ENCODE results near the gene BTBD6. TPM values are rescaled to one million over a fixed set of nuclear protein-coding genes. Genes with fewer than 3 reads are reported as not detected.

BTBD6 gene
- total and polyA plus RNA-seq, 2 experiments from 2014 or later = 5.3 to 77.5 TPM

DNA sequence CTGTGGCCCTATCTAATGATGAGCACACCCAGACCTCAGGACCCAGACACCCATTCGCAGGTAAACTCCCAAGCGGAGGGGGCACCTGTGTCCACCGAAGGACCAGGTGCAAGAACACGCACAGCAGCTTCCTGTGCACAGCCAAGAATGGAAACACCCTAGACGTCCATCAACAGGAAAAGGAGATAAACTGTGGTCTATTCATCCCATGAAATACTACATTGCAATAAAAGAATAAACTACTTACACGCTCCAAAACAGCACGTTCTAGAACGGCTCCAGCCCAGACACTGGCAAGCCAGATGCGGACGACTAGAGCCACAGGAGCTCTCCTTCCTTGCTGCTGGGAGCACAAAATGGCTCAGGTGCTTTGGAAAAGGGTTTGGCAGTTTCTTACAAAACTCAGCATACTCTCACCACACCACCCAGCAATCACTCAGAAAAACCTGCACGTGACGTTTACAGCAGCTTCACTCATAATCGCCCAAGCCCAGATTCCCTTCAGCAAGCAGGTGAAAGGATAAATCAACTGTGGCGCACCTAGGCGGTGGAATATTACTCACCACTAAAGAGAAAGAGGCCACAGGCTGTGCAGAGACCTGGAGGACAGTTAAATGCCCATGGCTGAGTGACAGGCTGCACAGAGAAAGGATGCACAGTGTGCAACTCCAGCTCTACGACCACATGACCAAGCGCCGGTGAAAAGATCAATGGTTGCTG is 31.5 kb downstream of the BTBD6 start:
- no peaks in the 10 kb centered on the region for H3K9me3 ChIP-seq (ENCODE audit: low read depth)
- no peak for DNase-seq
- no peaks in the 10 kb centered on the region for H3K36me3 ChIP-seq (ENCODE audit: low read depth)
- H3K27ac ChIP-seq = no peak overlapping the region
- no peak overlapping the region for H3K4me2 ChIP-seq (ENCODE audit: unreplicated experiment)
- in situ Hi-C loops (cut with MboI) = no loop called here
- WGBS, 2 experiments (ENCODE audit: low coverage in 1 of 2, low lambda C conversion rate in 2 of 2, missing lambda C conversion rate in 2 of 2) = 94 to 96% methylated on average over 18 of the region's 18 CpGs
- H3K9ac ChIP-seq = no peak overlapping the region
- no peaks in the 10 kb centered on the region for H3K9me2 ChIP-seq (ENCODE audit: insufficient read depth)
- peaks cover 64% of the 10 kb centered on the region for H3K79me2 ChIP-seq (ENCODE audit: insufficient read depth)
- no peak overlapping the region for H2AFZ ChIP-seq
- no peak for TF ChIP-seq EZH2phosphoT487 (IDR thresholded peaks at IDR 0.05; ENCODE audit: insufficient read depth, low read depth)
- TF ChIP-seq EZH2 (IDR thresholded peaks at IDR 0.05; ENCODE audit: insufficient read depth, poor library complexity, severe bottlenecking) = no peak
- no peaks in the 10 kb centered on the region for H3K4me1 ChIP-seq (ENCODE audit: insufficient read depth)
- no peaks in the 10 kb centered on the region for H4K20me1 ChIP-seq (ENCODE audit: insufficient read depth)
- H3K27me3 ChIP-seq (replicated peaks; ENCODE audit: insufficient read depth) = no peaks in the 10 kb centered on the region
- H3K4me3 ChIP-seq = no peak overlapping the region
- no peaks in the 10 kb centered on the region for H3F3A ChIP-seq (ENCODE audit: insufficient read depth)

DNA sequence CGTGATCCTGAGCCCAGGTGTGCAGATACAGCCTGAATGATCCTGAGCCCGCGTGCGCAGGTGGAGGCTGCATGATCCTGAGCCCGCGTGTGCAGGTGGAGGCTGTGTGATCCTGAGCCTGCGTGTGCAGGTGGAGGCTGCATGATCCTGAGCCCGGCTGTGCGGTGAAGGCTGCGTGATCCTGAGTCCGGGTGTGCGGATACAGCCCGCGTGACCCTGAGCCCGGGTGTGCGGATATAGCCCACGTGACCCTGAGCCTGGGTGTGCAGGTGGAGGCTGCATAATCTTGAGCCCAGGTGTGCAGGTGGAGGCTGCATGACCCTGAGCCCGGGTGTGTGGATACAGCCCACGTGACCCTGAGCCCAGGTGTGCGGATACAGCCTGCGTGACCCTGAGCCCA is 32.2 kb downstream of the BTBD6 start:
- Histone ChIP-seq H3K9me2 (ENCODE audit: insufficient read depth) (no peaks in the 10 kb centered on the region), H3K36me3 (ENCODE audit: low read depth) (no peaks in the 10 kb centered on the region), H4K20me1 (ENCODE audit: insufficient read depth) (no peaks in the 10 kb centered on the region), H3K4me3 (no peak overlapping the region), H3K9ac (no peak overlapping the region), H3K27ac (no peak overlapping the region), H3K27me3 (replicated peaks; ENCODE audit: insufficient read depth) (no peaks in the 10 kb centered on the region), H3K4me2 (ENCODE audit: unreplicated experiment) (no peak overlapping the region), H2AFZ (no peak overlapping the region), H3K9me3 (ENCODE audit: low read depth) (no peaks in the 10 kb centered on the region), H3K4me1 (ENCODE audit: insufficient read depth) (no peaks in the 10 kb centered on the region), H3K79me2 (ENCODE audit: insufficient read depth) (peaks cover 72% of the 10 kb centered on the region), H3F3A (ENCODE audit: insufficient read depth) (no peaks in the 10 kb centered on the region)
- WGBS, 2 experiments (ENCODE audit: low coverage in 1 of 2, low lambda C conversion rate in 2 of 2, missing lambda C conversion rate in 2 of 2) = 94 to 96% methylated on average over 12 to 20 of the region's 21 CpGs
- no peak for TF ChIP-seq EZH2 (IDR thresholded peaks at IDR 0.05; ENCODE audit: insufficient read depth, poor library complexity, severe bottlenecking)
- TF ChIP-seq EZH2phosphoT487 (IDR thresholded peaks at IDR 0.05; ENCODE audit: insufficient read depth, low read depth) = no peak
- in situ Hi-C loops (cut with MboI) = no loop called here
- no peak for DNase-seq

DNA sequence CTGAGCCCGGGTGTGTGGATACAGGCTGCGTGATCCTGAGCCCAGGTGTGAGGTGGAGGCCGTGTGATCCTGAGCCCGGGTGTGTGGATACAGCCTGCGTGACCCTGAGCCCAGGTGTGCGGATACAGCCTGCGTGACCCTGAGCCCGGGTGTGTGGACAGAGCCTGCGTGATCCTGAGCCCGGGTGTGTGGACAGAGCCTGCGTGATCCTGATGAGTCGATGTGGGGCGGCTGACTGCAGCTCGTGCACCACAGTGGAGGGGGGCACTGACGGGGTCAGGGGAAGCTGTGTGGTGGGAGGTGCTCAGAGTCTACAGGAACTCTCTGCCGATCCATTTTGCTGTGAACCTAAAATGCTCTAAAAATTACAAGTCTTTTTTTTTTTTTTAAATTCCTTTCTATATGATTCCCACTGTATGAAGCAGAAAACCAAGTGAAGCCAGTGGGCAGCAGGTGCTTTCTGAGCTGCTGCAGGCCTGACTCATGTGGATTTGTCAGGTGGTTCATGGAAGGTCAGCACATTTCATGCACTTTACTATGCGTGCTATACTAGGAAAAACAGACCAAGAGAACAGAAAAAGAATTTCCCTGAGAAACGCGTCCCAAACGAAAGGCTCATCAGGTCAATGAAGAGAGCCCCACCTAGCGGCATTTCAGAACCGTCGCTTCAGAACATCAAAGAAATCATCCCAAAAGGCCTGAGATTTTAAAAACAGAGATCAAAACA is 33.2 kb downstream of the BTBD6 start:
- no peak overlapping the region for H3K9ac ChIP-seq
- DNase-seq = peak; percentile 81
- H3K4me1 ChIP-seq (ENCODE audit: insufficient read depth) = no peaks in the 10 kb centered on the region
- H3K4me2 ChIP-seq (ENCODE audit: unreplicated experiment) = no peak overlapping the region
- no peaks in the 10 kb centered on the region for H3K36me3 ChIP-seq (ENCODE audit: low read depth)
- no peaks in the 10 kb centered on the region for H3K9me3 ChIP-seq (ENCODE audit: low read depth)
- H3K27me3 ChIP-seq (replicated peaks; ENCODE audit: insufficient read depth) = no peaks in the 10 kb centered on the region
- 48 to 56% methylated on average over 18 to 23 of the region's 23 CpGs for WGBS, 2 experiments (ENCODE audit: low coverage in 1 of 2, low lambda C conversion rate in 2 of 2, missing lambda C conversion rate in 2 of 2)
- no peaks in the 10 kb centered on the region for H4K20me1 ChIP-seq (ENCODE audit: insufficient read depth)
- no peak overlapping the region for H3K27ac ChIP-seq
- peaks cover 75% of the 10 kb centered on the region for H3K79me2 ChIP-seq (ENCODE audit: insufficient read depth)
- TF ChIP-seq EZH2phosphoT487 (IDR thresholded peaks at IDR 0.05; ENCODE audit: insufficient read depth, low read depth) = no peak
- TF ChIP-seq EZH2 (IDR thresholded peaks at IDR 0.05; ENCODE audit: insufficient read depth, poor library complexity, severe bottlenecking) = no peak
- H2AFZ ChIP-seq = no peak overlapping the region
- no peak overlapping the region for H3K4me3 ChIP-seq
- H3K9me2 ChIP-seq (ENCODE audit: insufficient read depth) = no peaks in the 10 kb centered on the region
- in situ Hi-C loops (cut with MboI) = no loop called here
- no peaks in the 10 kb centered on the region for H3F3A ChIP-seq (ENCODE audit: insufficient read depth)

DNA sequence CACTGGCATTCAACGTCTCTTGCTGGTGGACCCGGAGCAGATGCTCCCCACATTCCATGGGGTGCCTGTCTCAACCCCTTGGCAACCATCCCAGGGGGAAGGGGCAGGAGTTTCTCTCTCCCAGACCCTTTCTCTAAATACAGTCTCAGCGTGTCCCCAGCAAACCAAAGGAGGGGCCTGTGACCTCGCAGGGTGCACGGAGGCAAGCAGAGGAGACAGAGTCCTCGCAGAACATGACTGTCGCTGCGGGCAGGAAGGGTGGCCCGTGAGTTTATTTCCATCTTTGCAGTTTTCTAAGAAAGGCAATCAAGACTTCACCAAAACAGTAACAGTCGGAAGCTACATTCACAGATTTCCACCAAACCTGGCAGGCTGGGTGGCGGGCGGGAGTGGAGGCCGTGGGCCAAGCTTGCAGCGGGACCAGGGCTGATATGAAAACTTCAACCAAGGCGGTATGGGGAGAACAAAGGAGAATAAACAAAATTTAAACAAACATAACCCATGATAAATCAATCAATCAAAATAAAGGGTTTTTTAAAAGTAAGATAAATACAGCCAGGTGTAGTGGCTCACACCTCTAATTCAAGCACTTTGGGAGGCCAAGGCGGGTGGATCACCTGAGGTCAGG is 33.9 kb downstream of the BTBD6 start:
- Histone ChIP-seq H3K27ac (no peak overlapping the region), H3K4me3 (no peak overlapping the region), H3K27me3 (replicated peaks; ENCODE audit: insufficient read depth) (no peaks in the 10 kb centered on the region), H3K36me3 (ENCODE audit: low read depth) (no peaks in the 10 kb centered on the region), H3K4me1 (ENCODE audit: insufficient read depth) (no peaks in the 10 kb centered on the region), H3F3A (ENCODE audit: insufficient read depth) (no peaks in the 10 kb centered on the region), H3K9me2 (ENCODE audit: insufficient read depth) (no peaks in the 10 kb centered on the region), H3K79me2 (ENCODE audit: insufficient read depth) (peaks cover 78% of the 10 kb centered on the region), H3K4me2 (ENCODE audit: unreplicated experiment) (no peak overlapping the region), H3K9ac (no peak overlapping the region), H2AFZ (no peak overlapping the region), H4K20me1 (ENCODE audit: insufficient read depth) (no peaks in the 10 kb centered on the region), H3K9me3 (ENCODE audit: low read depth) (no peaks in the 10 kb centered on the region)
- no peak for DNase-seq
- WGBS, 2 experiments (ENCODE audit: low coverage in 1 of 2, low lambda C conversion rate in 2 of 2, missing lambda C conversion rate in 2 of 2) = 76 to 78% methylated on average over 16 of the region's 16 CpGs
- in situ Hi-C loops (cut with MboI) = no loop called here
- TF ChIP-seq EZH2 (IDR thresholded peaks at IDR 0.05; ENCODE audit: insufficient read depth, poor library complexity, severe bottlenecking) (no peak), EZH2phosphoT487 (IDR thresholded peaks at IDR 0.05; ENCODE audit: insufficient read depth, low read depth) (no peak)

All from GM23248 (cell line).